ENCODE results near the gene CEP128.

Gene CEP128

DNA sequence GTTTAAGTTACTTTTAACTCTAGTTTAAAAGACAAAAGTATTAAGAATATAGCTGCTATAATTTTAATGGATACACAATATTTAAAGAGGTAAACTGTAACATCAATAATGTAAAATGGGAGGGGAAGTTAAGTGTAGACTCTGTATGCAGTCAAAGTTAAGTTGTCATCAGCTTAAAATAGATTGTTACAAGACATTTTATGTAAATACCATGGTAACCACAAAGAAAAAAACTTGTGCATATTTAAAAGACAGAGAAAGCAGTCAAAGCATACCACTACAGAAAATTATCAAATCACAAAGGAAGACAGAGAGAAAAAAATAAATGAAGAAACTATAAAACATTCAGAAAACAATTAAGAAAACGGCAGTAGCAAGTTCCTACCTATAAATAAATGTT, 73.3 kb downstream of the CEP128 start:
- DNase-seq = no peak

DNA sequence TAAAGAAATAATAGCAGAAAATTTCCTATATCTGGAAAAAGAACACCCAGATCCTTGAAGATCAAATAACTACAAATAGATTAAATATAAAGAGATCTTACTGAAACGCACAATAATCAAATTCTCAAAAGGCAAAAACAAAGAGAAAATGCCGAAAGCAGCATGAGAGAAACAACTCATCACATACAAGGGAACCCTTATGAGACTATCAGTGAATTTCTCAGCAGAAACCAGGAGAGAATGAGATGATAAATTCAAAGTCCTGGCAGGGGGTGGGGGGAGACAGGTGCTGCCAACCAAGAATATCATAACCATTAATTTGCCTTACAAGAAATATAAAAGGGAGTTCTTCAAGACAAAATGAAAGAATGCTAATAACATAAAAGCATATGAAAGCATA, 73.7 kb downstream of the CEP128 start:
- no peak for DNase-seq

DNA sequence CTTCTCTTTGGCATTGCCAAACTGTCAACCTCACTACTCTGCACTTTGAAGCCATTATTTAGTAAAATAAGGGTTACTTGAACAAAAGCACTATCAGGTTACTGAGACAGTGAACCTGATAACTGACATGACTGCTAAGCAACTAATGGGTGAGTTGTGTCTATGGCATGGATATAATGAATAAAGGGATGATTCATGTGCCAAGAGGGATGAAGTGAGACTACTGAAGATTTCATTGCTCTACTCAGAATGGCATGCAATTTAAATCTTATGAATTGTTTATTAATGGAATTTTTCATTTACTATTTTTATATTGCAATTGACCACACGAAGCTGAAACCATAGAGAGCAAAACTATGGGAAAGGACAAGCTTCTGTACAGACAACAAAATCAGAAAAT, 74.4 kb downstream of the CEP128 start:
- no peak for DNase-seq

DNA sequence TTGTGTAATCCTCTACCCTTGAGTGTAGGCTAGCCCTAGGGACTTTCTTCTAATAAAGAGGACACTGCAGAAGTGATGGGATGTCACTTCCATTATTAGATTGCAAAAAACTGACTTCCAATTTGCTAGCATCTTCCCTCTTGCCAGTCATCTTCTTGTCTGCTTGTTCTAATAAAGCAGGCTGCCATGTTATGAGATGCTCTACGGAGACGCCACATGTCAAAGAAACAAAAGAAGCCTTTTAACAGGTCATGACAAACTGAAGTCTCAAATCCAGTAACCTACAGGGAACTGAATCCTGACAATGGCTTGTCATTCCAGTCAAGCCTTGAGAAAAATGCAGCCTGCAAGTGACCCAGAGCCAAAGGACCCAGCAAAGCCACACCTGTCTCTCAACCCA, 76.0 kb downstream of the CEP128 start:
- DNase-seq = no peak

DNA sequence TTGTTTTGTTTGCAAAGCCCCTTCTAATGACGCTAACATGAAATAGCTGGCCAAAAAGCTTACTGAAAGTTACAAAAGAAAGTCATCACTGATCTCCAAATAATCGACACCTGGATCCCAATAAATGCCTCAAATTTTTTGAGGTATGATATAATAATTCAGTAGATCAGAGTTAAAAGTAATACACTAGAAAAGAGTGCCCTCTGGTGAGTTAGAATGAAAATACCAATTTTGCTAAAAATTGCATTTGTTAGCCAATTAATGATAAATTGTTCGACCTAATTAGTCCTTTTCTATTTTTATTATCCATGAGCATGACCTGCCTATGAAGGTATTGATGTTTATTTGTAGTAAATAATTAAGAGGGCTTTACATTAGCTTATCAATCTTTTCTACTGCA, 78.6 kb downstream of the CEP128 start:
- DNase-seq = no peak

DNA sequence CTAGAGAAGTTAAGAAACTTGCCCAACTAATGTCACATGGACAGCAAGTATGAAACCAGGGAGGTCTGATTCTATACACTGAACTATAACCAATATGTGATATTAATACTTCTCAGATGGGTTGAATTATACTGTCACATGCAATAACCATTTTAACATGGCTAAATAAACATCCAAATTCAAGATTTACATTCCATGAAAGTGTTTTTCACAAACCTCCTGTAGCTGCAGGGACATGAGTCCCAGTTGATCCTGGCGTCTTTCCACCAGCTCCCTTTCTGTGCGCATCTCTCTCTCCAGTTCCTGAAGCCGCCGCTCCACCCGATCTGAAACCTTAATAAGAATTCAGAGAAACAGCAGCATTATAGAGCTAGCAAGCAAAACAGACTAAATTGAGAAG, 79.0 kb downstream of the CEP128 start:
- no peak for DNase-seq

DNA sequence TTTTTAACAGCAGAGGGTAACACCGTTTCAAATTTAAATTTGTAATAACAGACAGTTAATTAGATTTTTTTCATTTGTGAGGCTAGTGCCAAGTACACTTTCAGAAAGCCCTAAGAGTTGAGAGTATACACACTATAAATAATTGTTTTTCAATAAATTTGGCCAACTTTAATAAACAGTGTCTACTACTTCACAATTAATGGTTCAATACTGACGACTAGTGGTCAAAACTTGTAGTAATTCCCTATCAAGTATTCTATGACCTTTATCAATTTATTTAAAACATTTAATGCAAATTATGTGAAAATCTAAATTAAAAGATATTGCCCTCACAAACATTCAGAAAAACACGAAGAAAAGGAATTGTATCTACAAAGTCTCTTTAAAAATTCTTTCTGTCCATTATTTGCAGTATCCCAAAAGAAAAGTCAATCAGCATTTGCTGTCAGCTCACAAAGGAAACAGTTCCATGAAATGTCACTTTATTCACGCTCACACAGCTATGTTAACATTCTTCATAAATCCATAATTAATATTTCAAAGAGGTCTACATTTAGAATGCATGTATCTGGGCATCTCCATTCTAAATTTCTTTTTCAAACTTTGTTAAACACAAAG, 91.2 kb downstream of the CEP128 start:
- no peak for DNase-seq

DNA sequence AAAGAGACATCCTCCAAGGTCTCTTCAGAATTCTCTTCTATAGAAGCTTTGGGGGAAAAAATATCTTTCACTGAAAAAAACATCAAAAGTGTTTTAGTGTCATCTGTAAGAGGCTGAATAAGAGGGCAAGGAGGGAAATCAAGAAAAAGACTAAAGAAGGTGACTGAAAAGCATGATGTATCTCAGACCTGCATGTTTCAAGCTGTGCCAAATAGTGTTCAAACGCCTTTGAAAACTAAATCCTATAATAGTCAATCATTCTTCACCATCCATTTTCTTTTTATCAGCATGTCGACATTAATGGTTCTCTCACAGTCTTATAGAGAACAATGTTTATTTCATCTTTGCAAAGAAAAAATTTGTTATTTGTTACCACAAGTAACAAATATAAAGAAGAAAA, 94.5 kb downstream of the CEP128 start:
- no peak for DNase-seq

DNA sequence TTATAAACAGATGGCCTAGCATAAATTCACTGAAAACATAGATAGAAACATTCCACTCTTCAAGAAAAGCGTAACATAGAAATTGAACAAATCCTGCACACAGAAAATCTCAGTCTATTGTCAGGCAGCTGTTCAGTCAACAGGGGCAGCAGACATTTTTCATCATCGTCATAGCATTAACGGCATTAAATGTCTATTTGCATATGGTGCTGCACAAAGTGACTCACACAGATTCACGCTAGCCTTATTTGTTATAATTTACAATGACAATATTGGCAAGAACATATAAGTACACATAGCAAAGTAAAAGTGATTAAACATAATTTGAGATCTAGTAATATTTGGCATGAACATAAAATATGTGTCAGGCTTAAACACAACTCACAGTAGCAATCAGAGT, 95.7 kb downstream of the CEP128 start:
- DNase-seq = no peak

DNA sequence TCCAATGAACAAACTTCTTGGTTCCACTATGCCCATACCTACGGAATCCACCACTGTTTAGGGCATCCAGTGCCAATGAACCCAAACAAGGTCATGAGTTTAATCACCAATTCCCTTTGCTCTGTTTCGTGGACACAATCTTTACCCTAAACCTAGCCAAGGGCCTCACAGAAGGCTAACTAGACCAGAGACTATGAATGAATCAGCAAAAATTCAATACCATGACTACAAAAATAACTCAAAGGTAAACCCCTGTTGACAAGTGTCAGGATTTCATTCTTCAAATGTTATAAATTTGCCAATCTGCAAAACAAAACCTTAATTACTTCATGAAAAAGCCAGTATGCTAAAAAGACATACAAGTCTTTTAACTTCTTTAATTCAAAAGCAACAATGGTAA, 96.7 kb downstream of the CEP128 start:
- DNase-seq = no peak

DNA sequence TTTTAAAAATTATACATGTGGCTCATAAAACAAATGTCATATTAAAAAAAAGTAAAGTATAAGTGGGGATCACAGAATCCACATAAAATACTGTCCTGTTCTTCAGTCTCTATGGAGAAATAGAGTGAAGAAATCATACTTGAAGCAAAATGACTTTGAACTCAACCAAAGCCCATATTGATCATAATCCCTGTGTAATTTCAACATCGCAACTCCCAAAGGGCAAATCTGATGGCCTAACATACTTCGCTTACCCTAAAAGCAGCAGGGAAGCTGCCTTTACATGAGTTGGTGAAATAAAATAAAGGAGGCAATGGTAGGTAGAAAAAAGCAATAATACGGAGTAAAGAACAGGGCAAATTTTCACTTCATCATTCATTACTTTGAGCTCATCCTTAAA, 101.8 kb downstream of the CEP128 start:
- DNase-seq = no peak

DNA sequence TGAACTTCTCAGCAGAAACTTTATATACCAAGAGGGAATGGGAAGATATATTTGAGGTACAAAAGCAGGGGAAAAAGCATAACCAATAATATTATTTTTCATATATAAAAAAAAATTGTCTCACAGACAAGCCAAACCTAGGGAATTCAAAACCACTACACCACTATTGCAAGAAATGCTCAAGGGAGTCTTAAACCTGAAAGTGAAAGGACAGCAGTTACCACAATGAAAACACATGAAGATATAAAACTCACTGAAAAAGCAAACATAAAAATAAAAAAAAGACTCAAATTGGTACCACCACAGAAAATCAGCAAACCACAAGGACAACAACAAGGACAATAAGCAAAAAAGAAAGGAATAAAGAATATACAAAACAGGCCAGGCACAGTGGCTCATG, 131.9 kb downstream of the CEP128 start:
- DNase-seq = no peak

DNA sequence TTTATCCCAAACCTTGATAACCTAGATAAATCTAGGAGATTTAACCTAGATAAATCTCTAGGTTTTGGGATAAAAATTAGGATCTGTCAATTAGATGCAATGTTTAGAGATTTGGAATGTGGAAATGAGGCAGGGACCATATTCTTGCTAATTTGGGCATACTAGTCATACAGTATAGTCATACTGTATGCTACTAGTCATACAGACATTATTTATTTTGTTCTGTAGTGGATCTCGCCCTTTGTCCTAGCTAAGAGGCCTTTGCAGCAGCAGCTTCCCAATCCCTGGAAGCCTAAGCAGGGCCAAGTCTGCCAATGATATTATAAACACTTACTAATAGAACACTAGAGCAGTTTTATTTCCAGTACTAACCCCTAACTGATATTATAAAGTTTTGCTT, 136.4 kb downstream of the CEP128 start:
- DNase-seq = no peak

DNA sequence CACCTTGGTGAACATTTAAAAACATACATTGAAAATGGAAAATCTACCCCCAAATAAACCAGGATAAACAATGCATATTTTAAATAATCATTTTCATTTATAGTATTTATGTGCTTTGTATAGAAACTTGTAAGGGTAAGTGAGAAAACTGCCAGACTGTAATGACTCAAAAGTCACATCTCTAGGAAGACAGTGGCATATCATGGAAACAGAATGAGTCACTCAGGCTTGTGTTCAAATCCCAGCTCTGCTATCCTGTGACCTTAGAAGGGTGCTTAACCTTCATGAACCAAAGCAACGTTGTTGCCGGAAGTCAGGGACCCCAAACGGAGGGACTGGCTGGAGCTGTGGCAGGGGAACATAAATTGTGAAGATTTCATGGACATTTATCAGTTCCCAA, 142.7 kb downstream of the CEP128 start:
- no peak for DNase-seq

DNA sequence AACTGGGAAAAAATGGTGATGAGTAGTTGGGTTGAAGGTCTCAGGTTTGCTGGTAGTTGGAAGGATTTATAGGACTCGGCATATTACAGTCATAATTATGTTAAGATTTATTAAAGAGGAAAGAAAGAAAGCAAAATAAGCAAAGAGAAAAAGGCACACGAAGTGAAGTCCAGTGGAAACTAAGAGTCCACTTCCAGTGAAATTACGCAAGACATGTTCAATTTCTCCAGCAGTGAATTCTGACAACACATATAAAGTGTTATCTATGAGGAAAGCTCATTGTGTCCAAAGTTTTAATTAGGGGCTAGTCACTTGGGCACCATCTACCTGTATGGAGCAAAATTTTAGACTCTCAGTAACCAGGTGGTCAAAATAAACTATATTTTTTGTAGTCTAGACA, 143.3 kb downstream of the CEP128 start:
- DNase-seq = no peak

DNA sequence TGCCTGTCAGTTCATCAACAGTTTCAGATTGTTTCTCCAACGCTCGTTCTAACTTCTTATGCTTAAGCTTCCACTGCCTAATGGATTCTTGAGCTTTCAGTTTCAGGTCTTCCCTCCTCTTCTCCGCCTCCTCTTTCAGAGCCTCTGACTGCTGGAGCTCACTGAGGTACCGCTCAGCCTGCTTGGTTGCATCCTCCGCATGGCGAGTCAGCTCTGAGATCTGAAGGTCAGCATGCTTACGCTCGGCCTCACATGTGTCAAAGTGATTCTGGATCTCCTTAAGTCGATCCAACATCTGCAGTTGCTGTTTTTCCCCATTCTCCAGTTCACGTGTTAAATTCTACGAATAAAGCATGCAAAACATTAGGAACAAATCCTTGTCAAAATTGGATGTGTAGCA, 148.8 kb downstream of the CEP128 start:
- no peak for DNase-seq

DNA sequence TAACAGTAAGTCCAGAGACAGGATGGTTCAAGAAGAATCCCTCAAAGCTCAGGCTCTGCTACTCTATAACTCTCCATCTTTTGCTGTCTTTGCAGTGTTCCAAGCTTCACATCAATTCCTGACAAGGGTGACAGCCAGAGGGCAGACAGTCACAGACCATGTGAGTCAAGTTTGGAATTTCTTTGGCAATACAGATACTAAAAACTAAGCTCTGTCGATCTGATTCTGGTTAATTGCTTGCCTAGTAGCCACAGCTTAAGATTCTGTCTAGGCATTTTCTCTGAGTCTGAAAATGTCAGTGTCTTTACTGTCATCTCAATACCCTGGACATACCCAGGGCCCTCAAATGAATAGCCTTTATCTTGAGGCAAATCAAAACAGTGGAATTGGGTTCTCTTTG, 153.7 kb downstream of the CEP128 start:
- DNase-seq = no peak

DNA sequence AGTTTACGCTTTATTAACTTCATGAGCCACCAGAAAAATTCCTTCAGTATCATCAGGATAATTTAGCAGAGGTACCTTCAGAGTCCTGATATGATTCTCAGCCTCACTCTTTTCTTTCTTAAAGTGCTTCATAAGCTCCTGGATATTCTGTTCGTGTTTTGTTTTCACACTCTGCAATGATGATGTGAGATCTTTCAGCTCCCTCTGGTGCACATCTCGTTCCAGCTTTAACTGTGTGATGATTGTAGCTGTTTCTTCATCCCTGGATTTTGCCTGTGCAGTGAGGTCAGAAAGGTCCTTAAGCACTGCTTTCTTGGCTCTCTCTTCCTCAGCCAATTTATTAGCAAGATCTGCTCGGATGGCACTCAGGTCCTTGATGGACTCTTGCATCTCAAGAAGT, 156.7 kb downstream of the CEP128 start:
- no peak for DNase-seq

DNA sequence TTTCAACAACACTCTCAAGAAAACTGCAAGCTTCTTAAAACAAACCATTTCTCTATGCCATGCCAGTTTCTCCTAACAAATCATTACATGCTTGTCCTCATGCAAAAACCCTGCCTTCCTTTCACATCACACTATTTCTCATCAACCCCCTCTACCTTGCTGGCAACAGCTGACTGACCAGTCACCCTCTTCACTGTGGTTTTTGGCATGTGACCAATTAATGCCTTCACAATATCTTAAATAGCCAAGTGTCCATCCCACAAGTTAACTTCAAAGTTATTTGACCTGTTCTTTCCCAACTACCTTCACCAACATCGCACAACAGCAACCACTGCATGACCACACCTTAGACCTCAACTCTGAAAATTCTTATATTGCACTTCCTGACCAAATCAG, 159.6 kb downstream of the CEP128 start:
- DNase-seq = no peak

DNA sequence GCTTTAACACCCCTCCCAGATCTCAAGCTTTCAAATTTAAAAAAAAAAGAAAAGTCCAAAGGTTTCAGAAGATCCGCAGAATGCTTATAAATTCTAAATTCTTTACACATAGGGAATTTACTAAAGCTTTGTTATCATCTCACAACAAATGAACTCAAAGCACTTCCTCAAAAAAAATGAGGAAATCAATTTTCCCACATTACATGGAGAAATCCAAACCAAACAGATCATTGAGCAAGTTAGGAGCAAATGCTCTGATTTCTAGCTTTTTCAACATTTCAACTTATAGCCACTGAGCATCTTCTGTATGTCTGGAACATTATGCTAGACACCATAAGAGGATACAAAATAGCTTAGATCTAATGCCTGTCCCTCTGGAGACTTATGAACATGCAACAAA, 161.0 kb downstream of the CEP128 start:
- DNase-seq = no peak

DNA sequence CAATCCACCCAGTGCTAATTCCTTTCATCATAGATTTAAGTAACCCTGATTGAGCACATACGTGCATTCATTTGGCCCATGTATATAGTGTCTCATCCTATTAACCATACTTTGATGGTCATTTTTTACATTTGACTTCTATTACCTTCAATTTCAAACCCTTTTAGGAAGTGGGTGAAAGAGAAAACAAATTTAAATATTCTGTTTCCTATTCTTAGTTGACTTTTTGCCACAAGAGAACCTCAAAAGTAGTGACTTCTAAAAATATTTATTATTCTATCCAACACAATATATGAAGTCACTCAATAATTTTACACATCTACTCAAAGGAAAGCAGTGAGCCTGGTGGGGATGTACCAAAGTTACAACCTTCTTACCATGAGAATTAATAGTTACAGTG, 164.9 kb downstream of the CEP128 start:
- no peak for DNase-seq

DNA sequence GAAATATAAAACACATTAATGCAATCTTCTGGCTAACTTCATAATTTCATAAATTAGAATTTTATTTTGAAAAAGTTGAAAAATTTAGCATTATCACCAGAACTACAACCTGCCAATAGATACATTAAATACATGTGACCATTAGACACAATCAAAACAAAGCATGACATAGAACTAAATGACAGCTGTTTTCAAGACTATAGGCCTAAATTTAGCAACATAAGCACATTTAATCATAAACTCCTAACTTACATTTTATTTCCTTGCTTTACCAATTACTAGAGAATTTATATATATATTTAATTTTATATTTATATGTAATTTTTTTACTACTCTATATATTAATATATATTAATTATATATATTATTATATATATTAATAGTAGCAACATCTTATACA, 165.4 kb downstream of the CEP128 start:
- no peak for DNase-seq

DNA sequence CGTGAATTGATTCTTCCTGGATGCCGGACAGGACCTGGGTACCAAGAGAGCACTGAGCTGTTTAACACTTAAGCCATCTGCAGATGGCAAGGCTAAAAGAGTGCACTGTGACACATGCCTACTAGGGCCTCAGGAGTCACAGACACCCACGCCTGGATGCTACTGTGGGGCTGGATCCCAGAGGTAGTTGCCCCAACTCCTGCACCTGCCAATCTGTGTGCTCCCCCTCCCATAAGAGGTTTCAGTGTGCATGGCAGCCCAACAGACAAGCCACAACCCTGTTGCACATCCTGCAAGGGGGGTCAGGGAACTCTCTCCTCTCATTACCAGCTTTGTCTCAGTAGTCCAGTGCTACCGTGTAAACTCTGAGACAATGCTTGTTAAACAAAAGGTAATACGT, 169.0 kb downstream of the CEP128 start:
- no peak for DNase-seq

DNA sequence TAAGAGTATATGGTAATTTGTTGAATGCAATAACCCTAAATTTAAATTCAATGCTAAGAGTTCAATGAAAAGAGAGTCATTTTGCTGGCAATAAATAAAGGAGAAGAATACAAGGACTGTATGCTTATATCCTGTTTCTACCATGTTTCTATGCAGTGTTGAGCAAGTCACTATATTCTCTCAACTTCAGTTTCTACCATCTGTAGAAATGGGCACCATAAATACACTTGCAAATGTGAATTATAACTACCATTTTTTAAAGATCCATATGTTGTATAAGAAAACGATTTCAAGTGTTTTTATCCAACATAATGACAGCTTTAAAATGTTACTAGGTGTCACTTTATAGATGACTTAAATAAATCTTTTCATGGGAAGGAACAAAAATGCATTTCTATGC, 170.3 kb downstream of the CEP128 start:
- no peak for DNase-seq

DNA sequence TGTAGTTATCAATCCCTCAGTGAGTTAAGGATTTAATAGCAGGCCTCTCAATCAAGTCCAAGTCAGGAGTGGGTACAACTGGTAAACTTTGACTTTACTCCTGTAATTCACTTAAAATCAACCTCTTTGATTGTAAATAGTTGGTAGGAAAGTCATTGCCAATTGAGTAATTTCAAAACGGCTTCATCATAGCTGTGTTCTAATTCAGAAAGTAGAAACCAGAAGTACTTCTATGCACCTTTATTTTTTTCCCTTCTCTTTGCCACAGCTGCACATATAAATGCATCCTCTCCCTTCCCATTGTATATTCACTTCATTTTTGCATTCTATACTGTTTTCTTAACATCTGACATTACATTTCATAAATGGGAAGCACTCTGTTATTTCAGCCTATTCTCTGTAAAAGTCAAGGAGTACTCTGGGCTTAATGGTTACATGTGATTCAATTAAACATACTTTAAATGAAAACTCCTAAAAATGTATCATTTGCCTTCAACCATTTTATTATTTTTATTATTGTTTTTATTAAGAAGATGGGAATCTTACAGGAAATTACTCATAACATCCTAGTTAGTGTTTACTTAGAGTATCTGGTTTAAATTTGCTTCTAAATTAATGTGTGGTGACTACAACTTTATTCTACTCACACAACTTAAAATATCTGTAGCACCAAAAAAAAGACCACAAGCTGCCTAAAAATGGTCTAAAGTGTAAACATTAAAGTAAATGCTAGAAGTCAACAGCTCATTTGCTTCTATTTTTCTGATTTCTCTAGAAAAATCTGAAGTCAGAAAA, 171.2 kb downstream of the CEP128 start:
- DNase-seq = no peak
